HK-2 (cell line): ENCODE data around the gene LRRC23.
"Not testable (repeated sequence)": the region's sequence is repeated elsewhere in the genome, so short reads cannot be mapped to it uniquely, and the experiment has no call there.

ENCODE experiments used
- DNase-seq: peaks from one replicate; pipeline ENCODE4 v3.0.0-alpha.2; 2018; ENCODE audit not compliant: unreplicated experiment

LRRC23 gene, protein sequence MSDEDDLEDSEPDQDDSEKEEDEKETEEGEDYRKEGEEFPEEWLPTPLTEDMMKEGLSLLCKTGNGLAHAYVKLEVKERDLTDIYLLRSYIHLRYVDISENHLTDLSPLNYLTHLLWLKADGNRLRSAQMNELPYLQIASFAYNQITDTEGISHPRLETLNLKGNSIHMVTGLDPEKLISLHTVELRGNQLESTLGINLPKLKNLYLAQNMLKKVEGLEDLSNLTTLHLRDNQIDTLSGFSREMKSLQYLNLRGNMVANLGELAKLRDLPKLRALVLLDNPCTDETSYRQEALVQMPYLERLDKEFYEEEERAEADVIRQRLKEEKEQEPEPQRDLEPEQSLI

DNA sequence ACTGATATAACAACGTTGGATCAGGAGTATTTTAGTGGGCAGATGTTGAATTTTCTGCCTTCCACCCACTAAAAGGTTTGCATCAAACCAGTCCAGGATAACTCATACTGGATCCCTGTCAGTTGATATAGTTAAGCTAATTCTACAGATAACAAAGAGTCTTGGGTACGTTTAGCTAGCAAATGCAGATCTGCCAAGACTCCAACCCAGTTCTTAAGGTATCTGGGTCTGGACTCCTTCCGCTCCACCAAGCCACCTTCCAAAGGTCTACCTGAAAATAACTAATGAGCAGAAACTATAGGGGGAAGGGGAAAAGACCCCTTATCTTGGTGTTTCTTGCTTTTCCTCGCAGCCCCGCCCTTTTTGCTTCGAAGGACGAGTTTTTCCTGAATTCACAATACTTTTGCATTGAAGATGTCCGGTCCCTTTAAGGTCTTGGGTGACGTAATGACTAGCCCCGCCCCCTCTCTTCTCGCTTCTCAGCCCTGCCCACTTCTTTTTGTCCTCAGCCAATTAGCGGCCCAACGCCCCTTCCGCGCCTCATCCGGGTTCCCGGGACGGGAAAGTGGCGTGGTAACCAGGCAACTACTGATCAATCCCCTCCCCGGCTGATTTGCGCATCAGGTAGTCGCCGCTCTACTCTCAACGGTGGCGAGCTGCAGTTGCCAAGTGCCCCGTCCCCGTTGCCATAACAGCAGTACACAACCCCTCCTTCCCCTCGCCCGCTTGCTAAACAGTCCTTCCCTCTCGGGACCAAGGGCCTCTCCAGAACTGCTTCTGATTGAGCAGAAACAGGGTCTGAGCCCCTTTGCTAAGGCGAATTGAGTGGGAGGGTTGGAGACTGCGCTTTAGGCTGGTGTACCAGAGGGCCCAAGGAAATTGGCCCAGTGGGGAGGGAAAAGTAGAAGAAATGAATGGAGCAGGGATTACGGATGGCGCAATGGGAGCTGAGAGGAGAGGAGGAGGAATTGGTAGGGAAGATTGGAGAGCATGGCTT lies at the start of gene LRRC23:
Gene LRRC23, plus strand, starts transcription at position 543 of the 997 bp plus-strand sequence. CDS start 812 bp downstream, outside the sequence.
- peak; percentile 97 for DNase-seq

DNA sequence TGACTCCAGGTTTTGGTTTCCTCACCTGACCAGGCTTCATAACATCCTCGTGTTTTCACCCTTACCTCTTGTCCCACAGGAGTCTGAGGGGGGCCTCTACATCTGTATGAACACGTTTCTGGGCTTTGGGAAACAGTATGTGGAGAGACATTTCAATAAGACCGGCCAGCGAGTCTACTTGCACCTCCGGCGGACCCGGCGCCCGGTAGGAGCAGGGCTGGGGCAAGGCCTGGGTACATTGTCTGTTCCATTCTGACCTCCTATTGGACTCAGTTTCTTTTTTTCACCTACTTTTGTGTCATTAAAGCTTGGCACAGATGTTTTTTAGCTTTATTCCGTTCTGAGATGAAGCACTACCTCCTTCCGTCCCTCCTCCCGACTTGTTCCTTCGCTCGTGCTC lies 49.3 kb upstream of the LRRC23 start:
- DNase-seq: no peak

DNA sequence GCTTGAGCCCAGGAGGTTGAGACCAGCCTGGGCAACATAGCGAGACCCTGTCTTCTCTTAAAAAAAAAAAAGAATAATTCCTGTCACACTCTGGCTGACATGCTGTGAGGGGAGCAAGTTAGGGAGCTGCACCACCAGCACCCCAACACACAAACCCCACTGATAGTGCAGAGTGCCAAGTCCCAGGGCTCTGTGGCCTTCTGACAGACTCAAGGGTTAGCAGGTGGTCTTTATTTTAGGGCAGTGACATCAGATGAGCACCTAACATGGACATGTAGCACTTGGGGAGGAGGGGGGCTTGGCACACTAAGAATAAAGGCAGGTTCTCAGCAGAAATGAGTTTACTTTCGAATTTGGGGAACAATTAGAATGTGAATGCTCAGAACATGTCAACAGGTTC lies 45.8 kb upstream of the LRRC23 start:
- DNase-seq: no peak

DNA sequence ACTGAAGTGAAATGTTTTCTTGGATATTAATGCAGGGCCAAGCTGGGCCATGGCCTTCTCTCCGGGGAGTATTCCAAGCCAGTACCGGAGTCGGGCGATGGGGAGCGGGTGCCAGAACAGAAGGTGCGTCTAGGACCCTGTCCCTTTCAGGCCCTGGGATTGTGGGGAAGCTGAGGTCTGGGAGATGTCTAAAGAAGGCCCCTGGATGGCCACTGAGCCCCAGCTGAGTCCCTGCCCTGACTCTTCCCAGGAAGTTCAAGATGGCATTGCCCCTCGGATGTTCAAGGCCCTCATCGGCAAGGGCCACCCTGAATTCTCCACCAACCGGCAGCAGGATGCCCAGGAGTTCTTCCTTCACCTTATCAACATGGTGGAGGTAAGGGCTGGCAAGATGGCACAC lies 44.5 kb upstream of the LRRC23 start:
- DNase-seq: no peak

DNA sequence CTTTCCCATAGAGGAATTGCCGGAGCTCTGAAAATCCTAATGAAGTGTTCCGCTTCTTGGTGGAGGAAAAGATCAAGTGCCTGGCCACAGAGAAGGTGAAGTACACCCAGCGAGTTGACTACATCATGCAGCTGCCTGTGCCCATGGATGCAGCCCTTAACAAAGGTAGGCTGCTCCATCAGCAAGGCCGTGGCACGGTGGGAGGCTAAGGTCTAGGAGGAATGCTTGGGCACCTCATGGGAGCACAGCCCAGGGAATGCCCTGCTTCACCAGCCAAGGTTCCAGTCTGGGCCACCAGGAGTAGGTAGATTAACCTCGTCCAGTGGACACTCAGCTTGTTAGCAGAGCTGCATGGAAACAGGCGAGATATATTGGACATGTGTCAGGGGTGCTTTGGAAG lies 43.7 kb upstream of the LRRC23 start:
- no peak for DNase-seq

DNA sequence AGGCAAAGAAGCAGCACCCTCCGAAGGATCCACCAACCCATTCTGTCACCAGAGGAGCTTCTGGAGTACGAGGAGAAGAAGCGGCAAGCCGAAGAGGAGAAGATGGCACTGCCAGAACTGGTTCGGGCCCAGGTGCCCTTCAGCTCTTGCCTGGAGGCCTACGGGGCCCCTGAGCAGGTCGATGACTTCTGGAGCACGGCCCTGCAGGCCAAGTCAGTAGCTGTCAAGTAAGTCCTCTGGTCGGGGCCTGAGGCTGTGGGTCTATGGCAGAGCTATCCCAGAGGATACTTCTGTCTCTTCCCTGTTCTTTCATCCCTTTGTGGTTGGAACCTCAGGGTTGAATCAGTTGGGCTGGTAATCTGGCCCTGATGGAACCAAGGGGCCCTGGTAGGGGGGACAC lies 43.2 kb upstream of the LRRC23 start:
- no peak for DNase-seq

DNA sequence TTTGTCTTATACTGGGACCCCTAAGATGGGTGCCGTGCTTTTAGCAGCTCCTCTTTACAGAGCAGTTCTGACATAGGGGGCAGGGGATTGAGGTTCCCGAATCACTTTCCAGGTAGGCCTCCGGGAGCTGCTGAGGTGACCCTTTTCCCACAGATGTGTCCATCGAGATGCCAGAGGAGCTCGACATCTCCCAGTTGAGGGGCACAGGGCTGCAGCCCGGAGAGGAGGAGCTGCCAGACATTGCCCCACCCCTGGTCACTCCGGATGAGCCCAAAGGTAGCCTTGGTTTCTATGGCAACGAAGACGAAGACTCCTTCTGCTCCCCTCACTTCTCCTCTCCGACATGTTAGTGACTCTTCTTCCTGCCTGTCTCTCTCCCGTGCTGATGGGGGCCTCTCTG lies 41.6 kb upstream of the LRRC23 start:
- no peak for DNase-seq

DNA sequence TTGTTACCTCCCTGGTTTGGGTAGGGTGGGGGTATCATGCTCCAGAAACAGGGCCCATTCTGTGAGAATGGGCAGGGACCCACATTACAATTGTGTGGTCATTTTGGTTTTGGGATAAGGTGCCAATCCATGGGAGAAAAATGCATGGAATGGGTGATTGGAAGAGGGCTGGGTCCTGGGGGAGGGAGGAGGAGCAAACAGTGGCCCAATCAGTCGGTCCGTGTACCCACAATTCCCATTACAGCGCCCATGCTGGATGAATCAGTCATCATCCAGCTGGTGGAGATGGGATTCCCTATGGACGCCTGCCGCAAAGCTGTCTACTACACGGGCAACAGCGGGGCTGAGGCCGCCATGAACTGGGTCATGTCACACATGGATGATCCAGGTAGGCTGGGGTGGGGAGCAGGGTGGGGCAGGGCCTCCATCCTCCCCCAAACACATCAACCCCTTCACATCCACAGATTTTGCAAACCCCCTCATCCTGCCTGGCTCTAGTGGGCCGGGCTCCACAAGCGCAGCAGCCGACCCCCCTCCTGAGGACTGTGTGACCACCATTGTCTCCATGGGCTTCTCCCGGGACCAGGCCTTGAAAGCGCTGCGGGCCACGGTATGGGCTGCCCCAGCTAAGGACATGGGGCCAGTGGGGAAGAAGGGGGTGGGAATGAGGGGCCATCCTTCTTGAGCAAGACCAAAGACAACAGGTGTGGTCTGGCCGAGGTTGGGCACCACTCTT lies 40.9 kb upstream of the LRRC23 start:
- no peak for DNase-seq

DNA sequence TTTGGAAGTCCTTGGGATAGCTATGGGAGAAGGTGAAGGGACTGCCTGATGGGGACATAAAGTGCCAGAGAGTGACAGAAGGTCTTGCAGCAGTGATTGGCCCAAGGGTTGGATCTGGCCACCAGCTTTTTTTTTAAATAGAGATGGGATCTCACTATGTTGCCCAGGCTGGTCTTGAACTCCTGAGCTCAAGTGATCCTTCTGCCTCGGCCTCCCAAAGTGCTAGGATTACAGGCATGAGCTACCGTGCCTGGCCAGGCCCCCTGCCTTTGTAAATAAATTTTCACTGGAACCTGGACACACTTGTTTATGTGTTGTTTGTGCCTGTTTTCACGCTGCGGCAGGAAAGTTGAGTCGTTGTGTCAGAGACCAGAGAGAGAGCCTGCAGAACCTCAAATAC lies 39.3 kb upstream of the LRRC23 start:
- not testable (repeated sequence) for DNase-seq

DNA sequence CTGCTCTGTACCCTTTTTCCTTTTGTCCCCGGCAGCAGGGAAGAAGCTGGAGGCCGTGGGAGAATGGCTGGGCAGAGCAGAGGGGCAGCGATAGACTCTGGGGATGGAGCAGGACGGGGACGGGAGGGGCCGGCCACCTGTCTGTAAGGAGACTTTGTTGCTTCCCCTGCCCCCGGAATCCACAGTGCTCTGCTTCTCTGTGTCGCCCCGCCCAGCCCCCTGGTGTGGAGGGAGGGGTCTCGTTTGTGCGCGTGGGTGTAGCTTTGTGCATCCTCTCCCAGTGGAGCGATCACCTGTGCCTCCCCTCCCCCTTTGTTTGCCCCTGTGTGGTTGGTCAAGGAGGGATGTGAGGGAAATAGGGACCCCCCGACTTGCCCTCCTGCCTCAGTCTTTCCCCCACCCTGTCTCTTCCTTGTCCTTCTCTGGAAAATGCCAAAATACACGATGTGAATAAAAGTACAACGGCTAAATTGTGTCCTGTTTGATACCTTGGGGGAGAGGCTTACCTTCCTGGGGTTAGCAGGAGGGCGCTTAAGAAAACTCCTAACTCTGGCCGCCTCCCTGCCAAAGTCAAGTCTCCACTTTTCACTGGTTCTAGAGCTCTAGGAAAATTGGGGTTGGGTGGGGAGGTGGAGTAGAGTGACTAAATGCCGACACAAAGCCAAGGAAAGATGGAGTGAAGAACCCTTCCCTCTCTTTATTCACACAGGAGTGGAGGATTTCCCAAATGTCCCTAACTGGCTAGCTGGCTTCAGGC lies 38.3 kb upstream of the LRRC23 start:
- DNase-seq: no peak

DNA sequence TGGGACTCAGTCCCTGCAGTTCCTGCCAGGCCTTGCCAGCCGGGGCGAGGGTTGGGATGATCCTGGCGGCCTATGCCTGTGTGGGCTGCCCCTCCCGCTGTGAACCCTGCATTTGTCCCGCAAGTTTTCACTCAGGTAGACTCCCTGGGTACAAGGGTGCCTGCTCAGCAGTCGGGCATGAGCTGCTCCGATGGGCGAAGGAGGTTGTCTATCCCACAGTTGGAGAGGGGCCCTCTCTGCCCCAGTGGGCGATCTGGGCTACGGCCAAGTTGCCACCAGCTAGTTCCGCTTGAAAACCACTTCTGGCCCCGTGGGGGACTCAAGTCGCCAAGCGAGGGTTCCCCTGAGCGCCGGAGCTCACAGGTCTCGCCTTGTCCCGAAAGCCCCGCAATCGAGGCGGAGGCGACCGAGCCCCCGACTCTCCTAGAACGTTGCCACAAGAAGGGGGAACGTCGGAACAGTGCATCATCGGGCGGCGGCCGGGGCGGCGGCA lies 37.7 kb upstream of the LRRC23 start:
- DNase-seq: no peak

DNA sequence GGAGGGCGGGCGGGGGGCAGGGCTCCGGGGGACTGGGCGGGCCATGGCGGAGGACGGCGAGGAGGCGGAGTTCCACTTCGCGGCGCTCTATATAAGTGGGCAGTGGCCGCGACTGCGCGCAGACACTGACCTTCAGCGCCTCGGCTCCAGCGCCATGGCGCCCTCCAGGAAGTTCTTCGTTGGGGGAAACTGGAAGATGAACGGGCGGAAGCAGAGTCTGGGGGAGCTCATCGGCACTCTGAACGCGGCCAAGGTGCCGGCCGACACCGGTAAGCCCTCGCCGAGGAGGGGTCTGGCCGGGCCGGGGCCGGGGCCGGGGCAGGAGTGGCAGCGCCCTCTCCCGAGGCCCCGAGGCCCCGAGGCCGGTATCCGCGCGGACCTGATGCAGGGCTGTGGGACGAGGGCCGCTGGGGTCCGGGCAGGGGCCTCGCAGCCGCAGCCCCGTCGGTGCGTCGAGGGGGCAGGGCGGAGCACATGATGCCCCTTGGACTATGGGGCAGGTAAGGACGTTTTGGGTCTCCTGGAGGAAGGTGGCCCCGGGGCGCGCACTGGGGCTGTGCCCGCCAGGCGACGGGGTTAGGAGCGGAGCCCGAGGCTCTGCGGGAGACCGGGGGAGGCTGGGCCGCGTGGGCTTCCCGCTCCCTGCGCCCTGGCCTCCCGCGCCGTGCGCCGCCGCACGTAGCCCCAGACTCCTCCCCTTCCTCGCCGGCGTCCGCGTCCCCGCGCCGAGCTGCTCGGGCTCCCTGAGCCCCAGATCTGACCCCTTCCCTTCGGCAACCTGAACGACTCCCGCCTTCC lies 37.0 kb upstream of the LRRC23 start, which contains the start of gene TPI1:
Gene TPI1, plus strand, starts transcription at position 119 of the 798 bp plus-strand sequence. Its CDS starts 36 bp downstream, at position 155.
- peak; percentile 91 for DNase-seq

DNA sequence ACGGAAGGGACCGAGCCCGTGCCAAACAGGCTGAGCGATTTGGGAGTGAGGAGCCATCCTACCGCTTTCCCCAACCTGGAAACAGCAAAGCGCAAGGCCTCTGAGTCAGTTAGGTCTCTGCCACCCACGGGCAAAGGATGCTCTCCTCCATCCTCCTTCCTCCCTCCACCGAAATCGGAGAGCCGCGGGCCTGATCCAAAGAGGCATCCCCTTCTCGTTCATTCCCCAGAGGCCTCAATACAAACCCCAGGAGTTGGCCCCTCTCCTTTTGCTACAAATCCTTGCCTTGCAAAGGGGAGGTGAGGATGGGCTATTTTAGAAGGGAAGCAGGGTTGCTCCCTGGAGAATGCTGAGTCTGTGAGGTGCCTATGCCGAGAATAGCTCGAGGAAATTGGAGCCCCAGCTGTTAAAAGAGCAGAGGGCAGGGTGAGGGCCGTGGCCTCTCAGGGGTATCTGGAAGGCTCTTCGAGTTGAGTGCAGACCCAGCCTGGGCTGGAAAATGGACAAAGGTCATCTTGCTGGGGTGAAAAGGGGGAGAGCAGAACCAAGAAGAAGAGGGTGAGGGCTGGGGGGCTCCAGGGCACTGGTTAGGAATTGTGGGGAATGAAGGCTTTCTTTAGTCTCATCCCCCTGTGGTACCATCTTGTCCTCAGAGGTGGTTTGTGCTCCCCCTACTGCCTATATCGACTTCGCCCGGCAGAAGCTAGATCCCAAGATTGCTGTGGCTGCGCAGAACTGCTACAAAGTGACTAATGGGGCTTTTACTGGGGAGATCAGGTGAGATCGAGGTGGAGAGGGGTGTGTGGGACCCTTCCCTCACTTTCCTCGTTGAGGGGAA lies 36.2 kb upstream of the LRRC23 start:
- DNase-seq: peak; percentile 20

DNA sequence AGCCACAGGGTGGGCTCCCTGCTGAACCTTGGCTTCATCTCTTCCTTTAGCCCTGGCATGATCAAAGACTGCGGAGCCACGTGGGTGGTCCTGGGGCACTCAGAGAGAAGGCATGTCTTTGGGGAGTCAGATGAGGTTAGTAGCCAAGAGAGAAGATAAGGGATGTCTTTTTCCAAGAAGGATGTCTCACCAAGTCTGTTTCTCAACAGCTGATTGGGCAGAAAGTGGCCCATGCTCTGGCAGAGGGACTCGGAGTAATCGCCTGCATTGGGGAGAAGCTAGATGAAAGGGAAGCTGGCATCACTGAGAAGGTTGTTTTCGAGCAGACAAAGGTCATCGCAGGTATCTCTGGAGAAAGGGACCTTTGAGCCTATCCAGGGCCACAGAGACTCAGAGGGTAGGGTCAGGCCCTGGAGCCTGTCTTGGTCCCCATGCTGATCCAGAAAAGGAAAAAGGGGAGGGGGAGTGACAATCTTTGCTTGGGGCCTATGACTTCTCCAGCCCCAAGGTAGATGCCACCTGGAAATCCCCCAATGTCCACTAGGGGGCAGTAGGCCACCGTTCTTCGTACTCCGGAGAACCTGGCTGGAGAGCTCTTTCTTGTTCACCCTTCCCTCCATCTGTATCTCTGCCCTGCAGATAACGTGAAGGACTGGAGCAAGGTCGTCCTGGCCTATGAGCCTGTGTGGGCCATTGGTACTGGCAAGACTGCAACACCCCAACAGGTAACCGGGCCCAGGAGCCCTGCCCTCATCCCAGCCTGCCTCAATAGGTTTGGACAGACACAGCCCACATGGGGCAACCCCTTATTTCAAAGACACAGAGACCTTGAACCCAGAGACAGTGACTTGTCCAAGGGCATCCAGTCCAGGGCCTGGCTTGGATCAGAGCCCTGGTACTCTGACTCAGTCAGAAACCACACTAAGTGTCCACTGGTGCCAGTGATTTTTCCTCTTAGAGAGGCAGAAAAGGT lies 35.3 kb upstream of the LRRC23 start:
- DNase-seq: peak; percentile 84

DNA sequence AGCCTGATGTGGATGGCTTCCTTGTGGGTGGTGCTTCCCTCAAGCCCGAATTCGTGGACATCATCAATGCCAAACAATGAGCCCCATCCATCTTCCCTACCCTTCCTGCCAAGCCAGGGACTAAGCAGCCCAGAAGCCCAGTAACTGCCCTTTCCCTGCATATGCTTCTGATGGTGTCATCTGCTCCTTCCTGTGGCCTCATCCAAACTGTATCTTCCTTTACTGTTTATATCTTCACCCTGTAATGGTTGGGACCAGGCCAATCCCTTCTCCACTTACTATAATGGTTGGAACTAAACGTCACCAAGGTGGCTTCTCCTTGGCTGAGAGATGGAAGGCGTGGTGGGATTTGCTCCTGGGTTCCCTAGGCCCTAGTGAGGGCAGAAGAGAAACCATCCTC lies 34.3 kb upstream of the LRRC23 start:
- DNase-seq: not testable (repeated sequence)

DNA sequence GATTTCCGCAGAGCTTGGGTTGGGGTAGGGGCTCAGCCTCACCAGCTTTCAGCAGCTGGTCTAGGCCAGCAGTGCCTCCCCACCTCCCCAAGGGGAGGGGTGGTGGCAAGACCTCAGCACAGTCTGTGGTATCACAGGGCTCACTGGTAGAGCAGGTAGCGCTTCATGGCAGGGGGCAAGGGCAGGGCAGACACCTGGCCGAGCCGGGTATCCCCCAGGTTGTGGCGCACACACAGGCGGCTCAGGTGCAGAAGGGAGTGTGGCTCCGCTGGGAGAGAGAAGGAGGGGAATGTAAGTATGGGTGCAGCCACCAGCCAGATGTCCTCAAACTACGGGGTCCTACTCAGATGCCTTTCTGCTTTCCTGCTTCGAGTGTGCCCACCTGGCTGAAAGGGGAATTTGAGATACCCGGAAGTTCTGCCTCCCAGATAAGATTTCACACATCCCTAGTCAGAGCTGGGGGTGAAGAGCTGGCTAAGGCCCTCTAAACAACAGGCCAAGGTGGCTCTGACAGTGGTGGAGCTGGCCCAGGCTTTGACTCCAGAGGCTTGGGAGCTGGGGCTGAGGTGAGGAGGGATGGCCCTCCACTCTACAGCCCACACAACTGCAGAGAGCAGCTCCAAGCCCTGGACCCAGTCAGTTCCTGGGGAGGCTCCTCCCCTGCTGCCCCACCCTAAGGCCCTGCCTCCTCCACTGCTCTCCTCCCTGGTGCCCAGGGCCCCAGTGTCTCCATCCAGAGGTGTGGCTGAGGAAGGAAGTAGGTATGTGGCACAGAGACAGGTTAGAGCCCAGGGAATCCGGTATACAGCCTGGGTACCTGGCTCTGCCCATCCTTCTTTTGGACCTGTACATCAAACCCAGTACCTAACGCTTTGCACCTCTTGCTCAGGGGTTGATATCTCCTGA lies 33.3 kb upstream of the LRRC23 start:
- peak; percentile 79 for DNase-seq
